IPS-20b (cell line): ENCODE data around the gene INTS3.

ENCODE experiments used
- H3K27ac ChIP-seq: one replicate; pipeline ENCODE4 v1.5.1; 2013; ENCODE audit warnings: low read length
- H3K27me3 ChIP-seq: 2 replicates; pipeline ENCODE4 v1.6.1; 2013; ENCODE audit warnings: mild to moderate bottlenecking, low read length, inconsistent platforms; ENCODE audit not compliant: insufficient read depth
- H3K36me3 ChIP-seq: 2 replicates; pipeline ENCODE4 v1.6.1; 2013; ENCODE audit warnings: low read depth, mild to moderate bottlenecking, inconsistent platforms, low read length, moderate library complexity; ENCODE audit not compliant: insufficient read depth
- H3K4me1 ChIP-seq: 2 replicates; pipeline ENCODE4 v1.6.1; 2013; ENCODE audit warnings: mild to moderate bottlenecking, control low read depth, inconsistent platforms, low read length, moderate library complexity; ENCODE audit not compliant: insufficient read depth
- H3K4me3 ChIP-seq: 2 replicates; pipeline ENCODE4 v1.5.1; 2013; ENCODE audit warnings: mild to moderate bottlenecking, low read length, inconsistent platforms
- H3K9ac ChIP-seq: 2 replicates; pipeline ENCODE4 v1.6.1; 2013; ENCODE audit warnings: low read depth, mild to moderate bottlenecking, inconsistent platforms, low read length, moderate library complexity
- H3K9me3 ChIP-seq: 2 replicates; pipeline ENCODE4 v1.6.1; 2013; ENCODE audit warnings: mild to moderate bottlenecking, low read depth, low read length, inconsistent platforms; ENCODE audit not compliant: insufficient read depth

INTS3 gene

DNA sequence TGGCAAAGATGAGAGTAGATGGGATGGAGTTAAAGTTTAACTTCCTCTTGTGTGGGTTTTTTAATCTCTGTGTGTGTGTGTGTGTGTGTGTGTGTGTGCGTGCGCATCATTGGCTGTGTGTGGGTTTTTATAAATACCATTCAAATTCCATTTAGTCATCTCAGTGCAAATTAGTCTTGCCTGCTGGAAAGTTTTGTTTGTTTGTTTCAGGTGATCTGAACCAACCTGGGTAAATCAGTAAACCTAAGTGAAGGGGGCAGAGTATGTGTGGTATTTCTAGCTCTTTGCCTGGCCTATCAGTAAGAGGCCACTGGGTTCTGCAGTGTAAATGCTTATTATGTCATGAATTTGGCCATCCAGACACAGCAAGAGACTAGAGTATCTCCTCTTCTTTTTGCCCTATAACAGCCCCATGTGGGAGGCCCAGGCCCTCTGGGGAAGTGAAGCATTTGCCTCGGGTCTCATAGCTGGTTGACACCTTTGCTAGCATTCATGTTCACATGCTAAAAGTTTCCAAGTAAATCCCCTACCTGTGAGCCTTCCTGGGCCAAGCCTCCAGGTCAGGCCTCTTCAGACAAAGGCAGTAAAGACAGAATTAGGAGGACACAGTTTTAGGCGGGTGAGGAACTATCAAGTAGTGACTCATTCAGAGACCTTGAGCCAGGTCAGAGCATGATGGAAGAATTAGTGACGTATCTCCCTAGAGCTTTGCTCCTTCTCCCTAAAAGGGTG, 14.7 kb downstream of the INTS3 start:
- Histone ChIP-seq H3K4me1 (peaks cover 37% of the 10 kb centered on the region), H3K27ac (no peak overlapping the region), H3K36me3 (peaks cover 67% of the 10 kb centered on the region), H3K27me3 (no peaks in the 10 kb centered on the region), H3K9me3 (no peaks in the 10 kb centered on the region), H3K4me3 (no peak overlapping the region), H3K9ac (no peak overlapping the region)

DNA sequence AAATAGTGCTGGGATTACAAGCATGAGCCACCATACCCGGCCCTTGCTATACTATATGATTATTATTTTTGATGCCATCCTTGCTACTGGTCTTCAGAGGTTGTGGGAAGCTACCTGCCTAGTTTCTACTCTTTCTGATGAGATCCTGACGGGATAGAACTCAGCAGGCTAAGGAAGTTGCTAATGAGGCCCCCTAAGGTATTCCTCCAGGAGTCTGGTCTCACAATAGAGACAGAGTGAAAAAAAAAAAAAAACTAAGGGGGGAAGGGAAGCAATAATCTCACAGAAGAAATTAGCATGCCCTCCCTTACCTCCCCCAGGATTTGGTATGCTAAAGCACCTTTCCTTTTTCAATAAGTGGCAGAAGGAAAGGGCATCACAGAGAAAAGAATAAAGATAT, 17.6 kb downstream of the INTS3 start:
- Histone ChIP-seq H3K4me3 (peak overlapping the region; percentile 56; the same call in 1 of the 2 replicates), H3K4me1 (peaks cover 41% of the 10 kb centered on the region), H3K27me3 (no peaks in the 10 kb centered on the region), H3K9ac (peak overlapping the region; percentile 81; the same call in 1 of the 2 replicates), H3K9me3 (no peaks in the 10 kb centered on the region), H3K27ac (peak overlapping the region; percentile 82), H3K36me3 (peaks cover 80% of the 10 kb centered on the region)

DNA sequence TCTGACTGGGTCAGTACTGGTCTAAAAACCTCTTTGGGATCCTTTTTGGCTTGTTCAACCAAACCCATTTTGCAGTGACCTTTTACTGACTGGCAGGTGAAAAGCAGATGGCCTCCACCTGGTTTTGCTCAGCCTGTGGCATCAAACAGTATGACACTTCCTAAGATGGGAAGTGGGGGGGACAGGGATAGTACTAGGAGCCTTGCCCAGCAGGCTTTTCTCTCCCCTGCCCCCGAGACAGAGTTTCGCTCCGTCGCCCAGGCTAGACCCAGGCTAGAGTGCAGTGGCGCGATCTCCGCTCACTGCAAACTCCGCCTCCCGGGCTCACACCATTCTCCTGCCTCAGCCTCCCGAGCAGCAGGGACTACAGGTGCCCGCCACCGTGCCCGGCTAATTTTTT, 18.3 kb downstream of the INTS3 start:
- peak overlapping the region; percentile 56; the same call in 1 of the 2 replicates for H3K4me3 ChIP-seq
- H3K27me3 ChIP-seq = no peaks in the 10 kb centered on the region
- H3K27ac ChIP-seq = peak overlapping the region; percentile 82
- peak overlapping the region; percentile 81; the same call in 1 of the 2 replicates for H3K9ac ChIP-seq
- peaks cover 41% of the 10 kb centered on the region for H3K4me1 ChIP-seq
- peaks cover 80% of the 10 kb centered on the region for H3K36me3 ChIP-seq
- no peaks in the 10 kb centered on the region for H3K9me3 ChIP-seq

DNA sequence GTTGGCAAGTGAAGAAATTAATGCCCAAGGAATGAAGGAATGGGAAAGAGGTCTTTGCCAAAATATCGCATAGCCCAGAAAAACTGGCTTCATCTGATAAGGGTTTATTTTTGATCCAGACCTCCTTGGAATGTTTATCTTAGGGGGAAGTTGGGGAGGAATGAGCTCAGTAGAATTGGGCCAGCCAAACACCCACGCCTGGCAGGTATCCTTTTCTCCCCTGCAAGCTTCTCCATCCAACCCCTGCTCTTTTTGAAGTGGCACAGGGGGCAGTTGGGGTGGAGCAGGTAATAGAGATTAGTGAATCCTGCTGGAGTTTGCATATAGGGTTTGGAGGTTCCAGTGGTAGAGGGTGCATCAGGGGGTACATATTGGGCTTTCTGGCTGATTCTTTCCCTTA, 21.1 kb downstream of the INTS3 start:
- no peaks in the 10 kb centered on the region for H3K9me3 ChIP-seq
- H3K36me3 ChIP-seq = peaks cover 74% of the 10 kb centered on the region
- no peak overlapping the region for H3K9ac ChIP-seq
- peaks cover 34% of the 10 kb centered on the region for H3K4me1 ChIP-seq
- H3K4me3 ChIP-seq = no peak overlapping the region
- H3K27me3 ChIP-seq = no peaks in the 10 kb centered on the region
- no peak overlapping the region for H3K27ac ChIP-seq

GRCh38 chr1:153749408-153750005, 21.7 kb downstream of the INTS3 start:
- no peak overlapping the region for H3K27ac ChIP-seq
- no peak overlapping the region for H3K4me3 ChIP-seq
- peaks cover 28% of the 10 kb centered on the region for H3K4me1 ChIP-seq
- H3K9me3 ChIP-seq = no peaks in the 10 kb centered on the region
- no peaks in the 10 kb centered on the region for H3K27me3 ChIP-seq
- no peak overlapping the region; the same call in 1 of the 2 replicates for H3K9ac ChIP-seq
- H3K36me3 ChIP-seq = peaks cover 74% of the 10 kb centered on the region

DNA sequence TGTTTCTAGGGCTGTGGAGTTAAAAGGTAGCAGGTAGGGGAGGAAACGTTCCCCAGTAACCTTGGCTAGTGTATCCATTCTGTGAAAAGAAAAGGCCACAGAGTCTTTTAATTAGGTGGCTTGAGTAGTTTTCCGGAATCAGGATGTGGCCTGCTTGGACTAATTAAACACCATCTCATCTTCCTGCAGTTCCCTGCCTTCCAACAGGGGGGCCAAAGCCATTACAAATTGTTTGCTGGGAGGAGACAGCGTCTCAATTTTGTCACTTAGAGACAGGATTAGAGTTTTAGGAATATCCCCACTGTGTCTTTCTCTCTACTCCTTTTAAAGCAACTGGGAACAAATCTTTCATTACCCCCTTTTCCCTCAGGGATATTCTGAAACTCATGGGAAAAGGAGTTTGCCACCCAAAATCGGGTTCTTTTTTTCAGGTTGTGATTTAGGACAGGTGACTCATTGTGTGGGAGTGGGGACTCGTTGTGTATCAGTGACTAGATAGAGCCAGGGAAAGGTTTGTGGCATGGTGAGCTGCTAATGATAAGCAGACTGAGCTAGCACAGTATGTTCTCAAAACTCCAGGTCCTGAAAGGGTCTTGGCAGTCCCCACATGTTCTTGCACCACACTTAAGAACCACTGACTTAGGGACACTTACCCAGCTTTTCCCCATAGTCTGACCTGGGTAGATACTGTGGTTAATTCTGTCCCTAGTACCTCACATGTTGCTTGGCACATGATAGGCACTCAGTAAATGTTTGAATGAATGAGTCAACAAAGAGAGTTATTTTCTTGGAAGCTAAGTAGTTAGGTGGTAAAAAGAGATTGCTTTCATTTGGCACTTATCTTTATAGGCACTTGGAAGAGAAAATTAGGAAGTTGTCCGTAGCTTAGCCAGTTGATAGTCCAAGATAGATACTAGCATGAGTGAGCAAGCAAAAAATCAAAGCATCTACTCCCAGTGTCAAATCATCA, 22.5 kb downstream of the INTS3 start:
- Histone ChIP-seq H3K27ac (no peak overlapping the region), H3K9ac (no peak overlapping the region; the same call in 1 of the 2 replicates), H3K36me3 (peaks cover 80% of the 10 kb centered on the region), H3K4me1 (peaks cover 22% of the 10 kb centered on the region), H3K4me3 (no peak overlapping the region), H3K9me3 (no peaks in the 10 kb centered on the region), H3K27me3 (no peaks in the 10 kb centered on the region)

DNA sequence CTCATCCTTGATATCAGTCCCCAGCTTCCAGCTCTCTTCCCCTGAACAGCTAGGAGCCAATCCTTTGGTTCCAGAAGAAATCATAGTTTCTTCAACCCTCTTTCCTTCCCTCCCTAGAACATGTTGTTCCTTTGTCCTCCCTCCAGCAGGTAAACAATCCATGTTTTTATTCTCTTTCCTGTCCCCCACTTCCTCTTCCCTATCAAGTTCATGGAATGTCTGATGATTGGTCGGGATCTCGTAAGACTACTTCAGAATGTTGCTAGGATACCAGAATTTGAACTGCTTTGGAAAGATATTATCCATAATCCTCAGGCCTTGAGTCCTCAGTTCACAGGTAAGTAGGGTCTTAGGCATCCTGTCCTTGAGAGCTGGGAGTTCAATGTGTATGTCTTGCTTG, 24.2 kb downstream of the INTS3 start:
- H3K27ac ChIP-seq = no peak overlapping the region
- H3K27me3 ChIP-seq = no peaks in the 10 kb centered on the region
- peaks cover 9% of the 10 kb centered on the region for H3K4me1 ChIP-seq
- H3K36me3 ChIP-seq = peaks cover 90% of the 10 kb centered on the region
- H3K9me3 ChIP-seq = no peaks in the 10 kb centered on the region
- H3K4me3 ChIP-seq = no peak overlapping the region
- H3K9ac ChIP-seq = no peak overlapping the region

- Histone ChIP-seq H3K4me3 (no peak overlapping the region), H3K9ac (no peak overlapping the region), H3K27ac (no peak overlapping the region), H3K36me3 (peaks cover 90% of the 10 kb centered on the region), H3K27me3 (no peaks in the 10 kb centered on the region), H3K9me3 (no peaks in the 10 kb centered on the region), H3K4me1 (peaks cover 4% of the 10 kb centered on the region; the same call in 1 of the 2 replicates)
Measured at GRCh38 chr1:153752571-153753195, 24.8 kb downstream of the INTS3 start.

DNA sequence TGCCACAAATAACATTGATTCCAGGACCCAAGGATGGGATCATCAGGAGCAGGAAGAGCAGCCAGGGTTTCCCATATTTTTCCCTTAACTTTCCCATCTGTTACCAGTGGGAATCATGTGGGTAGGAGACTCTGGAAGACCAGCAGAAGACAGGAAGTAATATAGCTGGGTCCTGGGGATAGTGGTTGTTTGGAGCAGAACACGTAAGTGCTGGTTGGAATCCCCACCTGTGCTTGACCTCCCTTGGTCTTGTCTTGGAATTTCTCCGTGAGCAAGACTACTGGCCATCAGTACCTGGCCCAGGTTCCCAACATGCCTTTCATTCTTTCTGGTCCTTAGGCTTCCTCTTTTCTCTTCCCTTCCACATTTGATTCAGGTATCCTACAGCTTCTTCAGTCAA, 26.4 kb downstream of the INTS3 start:
- H3K36me3 ChIP-seq = peaks cover 90% of the 10 kb centered on the region
- no peaks in the 10 kb centered on the region for H3K9me3 ChIP-seq
- no peak overlapping the region for H3K9ac ChIP-seq
- H3K27me3 ChIP-seq = no peaks in the 10 kb centered on the region
- no peak overlapping the region for H3K4me3 ChIP-seq
- no peaks in the 10 kb centered on the region; the same call in 1 of the 2 replicates for H3K4me1 ChIP-seq
- H3K27ac ChIP-seq = no peak overlapping the region

- Histone ChIP-seq H3K9ac (no peak overlapping the region), H3K36me3 (peaks cover 96% of the 10 kb centered on the region), H3K4me1 (no peaks in the 10 kb centered on the region), H3K27me3 (no peaks in the 10 kb centered on the region), H3K4me3 (no peak overlapping the region), H3K9me3 (no peaks in the 10 kb centered on the region), H3K27ac (no peak overlapping the region)
Measured at GRCh38 chr1:153760440-153760839, 32.6 kb downstream of the INTS3 start.
